SK-N-SH treated with all-trans-retinoic acid at 6 μM for 48 hours (cell line): ENCODE measurements around the gene OLA1.
"Not testable (repeated sequence)": the region's sequence is repeated elsewhere in the genome, so short reads cannot be mapped to it uniquely, and the experiment has no call there.

Experiments used
- ATAC-seq: fragments of 200-7000 bp; cut with Tn5 transposase; 3 replicates; pipeline ENCODE4 v1.9.1; 2020; ENCODE audit warnings: mild to moderate bottlenecking, moderate library complexity
- ARNTL ChIP-seq: fragments of 450-650 bp; formaldehyde crosslinking; IDR thresholded peaks from 2 replicates; pipeline ENCODE4 v1.5.0; 2020; ENCODE audit warnings: low read depth, mild to moderate bottlenecking, moderate library complexity, borderline replicate concordance
- BACH2 ChIP-seq: fragments of 250-450 bp; sonication (Bioruptor Pico); IDR thresholded peaks from 2 replicates; pipeline ENCODE4 v1.9.0; 2021; ENCODE audit warnings: mild to moderate bottlenecking, borderline replicate concordance
- CREB5 ChIP-seq: fragments of 250-450 bp; sonication (Bioruptor Pico); IDR thresholded peaks from 2 replicates; pipeline ENCODE4 v1.5.1; 2020; ENCODE audit warnings: low read depth, mild to moderate bottlenecking, moderate library complexity
- CSDC2 ChIP-seq: fragments of 250-450 bp; sonication (Bioruptor Pico); IDR thresholded peaks from 2 replicates; pipeline ENCODE4 v1.5.0; 2020; ENCODE audit warnings: mild to moderate bottlenecking, moderate library complexity
- ESRRG ChIP-seq: fragments of 250-450 bp; sonication (Bioruptor Pico); IDR thresholded peaks from 2 replicates; pipeline ENCODE4 v1.6.1; 2021; ENCODE audit warnings: mild to moderate bottlenecking
- GLIS3 ChIP-seq: fragments of 250-450 bp; sonication (Bioruptor Pico); IDR thresholded peaks from 2 replicates; pipeline ENCODE4 v1.5.0; 2020; ENCODE audit warnings: mild to moderate bottlenecking, moderate library complexity
- ISL1 ChIP-seq: fragments of 250-450 bp; sonication (Bioruptor Pico); IDR thresholded peaks from 2 replicates; pipeline ENCODE4 v2.1.2; 2022; ENCODE audit warnings: mild to moderate bottlenecking, moderate library complexity
- OSR1 ChIP-seq: fragments of 250-450 bp; sonication (Bioruptor Pico); IDR thresholded peaks from 2 replicates; pipeline ENCODE4 v1.8.0; 2022; ENCODE audit warnings: moderate library complexity, mild to moderate bottlenecking, inconsistent platforms
- POU6F1 ChIP-seq: fragments of 250-450 bp; sonication (Bioruptor Pico); IDR thresholded peaks from 2 replicates; pipeline ENCODE4 v1.8.0; 2021; ENCODE audit warnings: low read depth, mild to moderate bottlenecking, moderate library complexity, borderline replicate concordance
- PPARA ChIP-seq: fragments of 250-450 bp; sonication (Bioruptor Pico); IDR thresholded peaks from 2 replicates; pipeline ENCODE4 v1.5.0; 2020; ENCODE audit warnings: mild to moderate bottlenecking, borderline replicate concordance
- RARB ChIP-seq: fragments of 250-450 bp; sonication (Bioruptor Pico); IDR thresholded peaks from 2 replicates; pipeline ENCODE4 v1.8.0; 2021; ENCODE audit warnings: mild to moderate bottlenecking, moderate library complexity
- TCF4 ChIP-seq: fragments of 250-450 bp; sonication (Bioruptor Pico); IDR thresholded peaks from 2 replicates; pipeline ENCODE4 v1.8.0; 2021; ENCODE audit warnings: mild to moderate bottlenecking, moderate library complexity, borderline replicate concordance
- TSHZ2 ChIP-seq: fragments of 250-450 bp; sonication (Bioruptor Pico); IDR thresholded peaks from 2 replicates; pipeline ENCODE4 v1.5.0; 2020; ENCODE audit warnings: mild to moderate bottlenecking, moderate library complexity
- ZC3H10 ChIP-seq: fragments of 250-450 bp; sonication (Bioruptor Pico); IDR thresholded peaks from 2 replicates; pipeline ENCODE4 v1.5.1; 2021; ENCODE audit warnings: mild to moderate bottlenecking, moderate library complexity
- ZFP3 ChIP-seq: fragments of 250-450 bp; sonication (Bioruptor Pico); IDR thresholded peaks from 2 replicates; pipeline ENCODE4 v1.5.0; 2020; ENCODE audit warnings: mild to moderate bottlenecking, moderate library complexity
- ZFP30 ChIP-seq: fragments of 450-650 bp; formaldehyde crosslinking; IDR thresholded peaks from 2 replicates; pipeline ENCODE4 v1.5.0; 2022; ENCODE audit warnings: mild to moderate bottlenecking, moderate library complexity
- ZNF565 ChIP-seq: fragments of 450-650 bp; formaldehyde crosslinking; conservative IDR thresholded peaks from 2 replicates; pipeline ENCODE4 v1.5.0; 2020; ENCODE audit warnings: low read depth, mild to moderate bottlenecking, moderate library complexity
- ZNF70 ChIP-seq: fragments of 450-650 bp; formaldehyde crosslinking; IDR thresholded peaks from 2 replicates; pipeline ENCODE4 v1.5.0; 2020; ENCODE audit warnings: mild to moderate bottlenecking, moderate library complexity
- ZNF8 ChIP-seq: fragments of 450-650 bp; formaldehyde crosslinking; IDR thresholded peaks from 2 replicates; pipeline ENCODE4 v1.5.0; 2020; ENCODE audit warnings: mild to moderate bottlenecking, moderate library complexity
- TF ChIP-seq, protein P1 (sequence below): fragments of 250-450 bp; sonication (Bioruptor Pico); IDR thresholded peaks from 2 replicates; pipeline ENCODE4 v1.5.1; 2021; ENCODE audit warnings: mild to moderate bottlenecking, moderate library complexity
- TF ChIP-seq, protein P2 (sequence below): fragments of 250-450 bp; sonication (Bioruptor Pico); IDR thresholded peaks from 2 replicates; pipeline ENCODE4 v1.8.0; 2020; ENCODE audit warnings: mild to moderate bottlenecking, moderate library complexity, borderline replicate concordance

Gene OLA1

DNA sequence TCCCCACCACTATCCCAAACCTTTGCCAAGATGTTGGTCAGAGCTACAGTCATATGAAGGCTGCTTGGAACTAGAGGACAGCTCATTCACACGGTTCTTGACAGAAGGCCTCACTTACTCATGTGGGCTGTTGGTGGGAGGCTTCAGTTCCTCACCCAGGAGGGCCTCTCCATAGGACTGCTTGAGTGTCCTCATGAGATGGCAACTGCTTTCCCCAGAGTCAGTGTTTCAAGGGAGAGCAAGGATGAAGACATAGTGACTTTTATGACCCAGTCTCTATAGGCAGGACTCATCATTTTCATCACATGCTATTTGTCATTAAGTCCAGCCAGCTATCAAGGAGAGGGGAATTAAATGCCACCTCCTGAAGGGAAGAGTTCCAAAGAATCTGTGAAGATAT lies 33.4 kb upstream of the OLA1 start:
- ATAC-seq = no peak
- TF ChIP-seq ZFP3 (no peak), OSR1 (CRISPR knock-in tag) (no peak), ZNF70 (CRISPR knock-in tag) (no peak), ESRRG (CRISPR knock-in tag) (no peak), CREB5 (CRISPR knock-in tag) (no peak), POU6F1 (CRISPR knock-in tag) (no peak), ZNF565 (no peak), BACH2 (CRISPR knock-in tag) (no peak), ZC3H10 (CRISPR knock-in tag) (no peak), CSDC2 (CRISPR knock-in tag) (no peak), ZFP30 (no peak), PPARA (CRISPR knock-in tag) (no peak), ARNTL (CRISPR knock-in tag) (no peak)
- TF ChIP-seq, protein P1, sequence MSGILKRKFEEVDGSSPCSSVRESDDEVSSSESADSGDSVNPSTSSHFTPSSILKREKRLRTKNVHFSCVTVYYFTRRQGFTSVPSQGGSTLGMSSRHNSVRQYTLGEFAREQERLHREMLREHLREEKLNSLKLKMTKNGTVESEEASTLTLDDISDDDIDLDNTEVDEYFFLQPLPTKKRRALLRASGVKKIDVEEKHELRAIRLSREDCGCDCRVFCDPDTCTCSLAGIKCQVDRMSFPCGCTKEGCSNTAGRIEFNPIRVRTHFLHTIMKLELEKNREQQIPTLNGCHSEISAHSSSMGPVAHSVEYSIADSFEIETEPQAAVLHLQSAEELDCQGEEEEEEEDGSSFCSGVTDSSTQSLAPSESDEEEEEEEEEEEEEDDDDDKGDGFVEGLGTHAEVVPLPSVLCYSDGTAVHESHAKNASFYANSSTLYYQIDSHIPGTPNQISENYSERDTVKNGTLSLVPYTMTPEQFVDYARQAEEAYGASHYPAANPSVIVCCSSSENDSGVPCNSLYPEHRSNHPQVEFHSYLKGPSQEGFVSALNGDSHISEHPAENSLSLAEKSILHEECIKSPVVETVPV (CRISPR knock-in tag) = no peak

DNA sequence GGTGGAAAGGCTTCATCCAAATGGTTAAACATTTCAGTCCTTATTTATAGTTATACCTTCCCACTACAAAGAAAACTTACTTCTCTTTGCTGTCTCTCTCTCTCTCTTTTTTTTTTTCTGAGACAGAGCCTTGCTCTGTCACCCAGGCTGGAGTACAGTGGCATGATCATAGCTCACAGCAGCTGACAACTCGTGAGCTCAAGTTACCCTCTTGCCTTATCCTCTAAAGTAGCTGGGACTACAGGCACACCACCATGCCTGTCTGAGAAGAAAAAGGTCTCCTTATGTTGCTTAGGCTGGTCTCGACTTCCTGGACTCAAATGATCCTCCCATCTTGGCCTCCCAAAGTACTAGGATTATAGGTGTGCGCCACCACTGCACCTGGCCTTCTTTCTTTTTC lies 32.3 kb upstream of the OLA1 start:
- TF ChIP-seq ZFP3 (no peak), RARB (CRISPR knock-in tag) (no peak), BACH2 (CRISPR knock-in tag) (no peak), ZNF8 (CRISPR knock-in tag) (no peak), ZC3H10 (CRISPR knock-in tag) (no peak), TSHZ2 (CRISPR knock-in tag) (no peak), ISL1 (CRISPR knock-in tag) (no peak)
- TF ChIP-seq, protein P2, sequence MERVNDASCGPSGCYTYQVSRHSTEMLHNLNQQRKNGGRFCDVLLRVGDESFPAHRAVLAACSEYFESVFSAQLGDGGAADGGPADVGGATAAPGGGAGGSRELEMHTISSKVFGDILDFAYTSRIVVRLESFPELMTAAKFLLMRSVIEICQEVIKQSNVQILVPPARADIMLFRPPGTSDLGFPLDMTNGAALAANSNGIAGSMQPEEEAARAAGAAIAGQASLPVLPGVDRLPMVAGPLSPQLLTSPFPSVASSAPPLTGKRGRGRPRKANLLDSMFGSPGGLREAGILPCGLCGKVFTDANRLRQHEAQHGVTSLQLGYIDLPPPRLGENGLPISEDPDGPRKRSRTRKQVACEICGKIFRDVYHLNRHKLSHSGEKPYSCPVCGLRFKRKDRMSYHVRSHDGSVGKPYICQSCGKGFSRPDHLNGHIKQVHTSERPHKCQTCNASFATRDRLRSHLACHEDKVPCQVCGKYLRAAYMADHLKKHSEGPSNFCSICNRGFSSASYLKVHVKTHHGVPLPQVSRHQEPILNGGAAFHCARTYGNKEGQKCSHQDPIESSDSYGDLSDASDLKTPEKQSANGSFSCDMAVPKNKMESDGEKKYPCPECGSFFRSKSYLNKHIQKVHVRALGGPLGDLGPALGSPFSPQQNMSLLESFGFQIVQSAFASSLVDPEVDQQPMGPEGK = no peak
- ATAC-seq = no peak

GRCh38 chr2:174270263-174270662 lies 21.9 kb upstream of the OLA1 start:
- ATAC-seq = not testable (repeated sequence)

DNA sequence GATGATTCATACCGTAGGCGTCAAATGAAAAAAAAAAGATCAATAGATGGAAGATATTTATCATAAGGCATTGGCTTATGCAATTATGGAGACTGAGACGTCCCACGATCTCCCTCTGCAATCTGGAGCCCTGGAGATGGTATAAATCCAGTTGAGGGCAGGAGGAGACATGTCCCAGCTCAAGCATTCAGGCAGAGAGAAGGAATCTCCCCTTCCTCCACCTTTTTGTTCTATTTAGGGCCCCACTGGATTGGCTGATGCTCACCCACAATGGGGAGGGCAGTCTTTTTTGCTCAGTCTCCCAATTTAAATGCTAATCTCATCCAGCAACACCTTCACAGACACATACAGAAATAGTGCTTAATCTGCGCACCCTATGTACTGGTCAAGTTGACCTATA lies 18.0 kb upstream of the OLA1 start:
- ATAC-seq = no peak
- no peak for TF ChIP-seq ZC3H10 (CRISPR knock-in tag)
- TF ChIP-seq PPARA (CRISPR knock-in tag) = no peak
- TF ChIP-seq, protein P2 = no peak
- no peak for TF ChIP-seq TCF4 (CRISPR knock-in tag)
- TF ChIP-seq OSR1 (CRISPR knock-in tag) = no peak
- TF ChIP-seq ZNF565 = no peak
- no peak for TF ChIP-seq POU6F1 (CRISPR knock-in tag)
- no peak for TF ChIP-seq CREB5 (CRISPR knock-in tag)
- TF ChIP-seq GLIS3 (CRISPR knock-in tag) = no peak
- no peak for TF ChIP-seq ZNF70 (CRISPR knock-in tag)
- TF ChIP-seq ZFP3 = no peak
- TF ChIP-seq ZNF8 (CRISPR knock-in tag) = no peak
- no peak for TF ChIP-seq ZFP30
- TF ChIP-seq ESRRG (CRISPR knock-in tag) = no peak
